ENCODE measurements around the gene TSPOAP1. TPM values are rescaled to one million over a fixed set of nuclear protein-coding genes. Genes with fewer than 3 reads are reported as not detected.

TSPOAP1 gene
- total and polyA plus RNA-seq, 2 of the 13 experiments (the other 11 are each of a cell fraction or from before 2014, with no cell fraction given), result not detected

GRCh38 chr17:58365185-58365979 is 36.8 kb upstream of the TSPOAP1 start (continued):
- TF ChIP-seq RERE (CRISPR knock-in tag; IDR thresholded peaks at IDR 0.05; ENCODE audit: low read depth) (0 out of 2 replicates have a peak, but pooled peaks have one; percentile 12), KIAA2018 (CRISPR knock-in tag; IDR thresholded peaks at IDR 0.05; ENCODE audit: borderline replicate concordance) (no peak), SRSF4 (IDR thresholded peaks at IDR 0.05; ENCODE audit: low read depth, low read length, poor library complexity, severe bottlenecking) (no peak), CCAR2 (optimal IDR thresholded peaks at IDR 0.05; ENCODE audit: low read depth, low read length) (no peak), ZNF629 (CRISPR knock-in tag; conservative IDR thresholded peaks at IDR 0.05) (peak; percentile 88), NFRKB (IDR thresholded peaks at IDR 0.05) (no peak), FUBP1 (CRISPR knock-in tag; IDR thresholded peaks at IDR 0.05; ENCODE audit: borderline replicate concordance) (no peak), FOSL2 (CRISPR knock-in tag; IDR thresholded peaks at IDR 0.05) (no peak), ZNF670 (CRISPR knock-in tag; IDR thresholded peaks at IDR 0.05; ENCODE audit: borderline replicate concordance) (no peak; the same call in 1 of the 2 replicates)

Data from HepG2 (cell line).